CD4-positive, alpha-beta T cell (primary cell): Measurements from ENCODE around the gene DDIT3. TPM values are rescaled to one million over a fixed set of nuclear protein-coding genes. Genes with fewer than 3 reads are reported as not detected.

ENCODE experiments used
- ATAC-seq: fragments of 200-7000 bp; cut with Tn5 transposase; one replicate; pipeline ENCODE4 v1.10.0; 2022; ENCODE audit warnings: mild to moderate bottlenecking; ENCODE audit not compliant: poor library complexity
- CTCF ChIA-PET: fragments of 350-600 bp; sonication (Branson Sonifier 250); formaldehyde crosslinking; loops from one replicate; lab custom pipeline; 2021; ENCODE audit warnings: antibody characterized with exemption, inconsistent platforms; lab: Charles Lee
- POLR2A ChIA-PET: fragments of 350-600 bp; sonication (Branson Sonifier 250); formaldehyde crosslinking; loops from one replicate; lab custom pipeline; 2021; ENCODE audit warnings: antibody characterized with exemption, inconsistent platforms; lab: Charles Lee
- DNase-seq, 14 experiments: peaks; one replicate each; pipeline ENCODE4 v3.0.0-alpha.2; 2013 to 2020; ENCODE audit warnings: mixed read lengths in 2 of 14
- H3K27ac ChIP-seq, 2 donors: one replicate each; pipeline versions ENCODE4 v1.5.1 to v1.7.0; 2013; ENCODE audit warnings: low read length in 2 of 2, low read depth in 1 of 2, mild to moderate bottlenecking in 1 of 2
- H3K27me3 ChIP-seq, 2 experiments: 1 replicate in 1 of 2; 2 replicates in 1 of 2; pipeline versions ENCODE4 v1.6.1 to v1.7.0; 2013; ENCODE audit warnings: low read length in 2 of 2, control low read depth in 1 of 2, mild to moderate bottlenecking in 1 of 2, moderate library complexity in 1 of 2; ENCODE audit not compliant: insufficient read depth in 2 of 2, control insufficient read depth in 1 of 2
- H3K36me3 ChIP-seq: one replicate; pipeline ENCODE4 v1.6.1; 2013; ENCODE audit warnings: low read length, control low read depth; ENCODE audit not compliant: insufficient read depth
- H3K4me1 ChIP-seq: one replicate; pipeline ENCODE4 v1.6.1; 2013; ENCODE audit warnings: low read length, control low read depth; ENCODE audit not compliant: insufficient read depth
- H3K4me3 ChIP-seq: one replicate; pipeline ENCODE4 v1.5.1; 2013; ENCODE audit warnings: mild to moderate bottlenecking, low read length, moderate library complexity
- H3K9me3 ChIP-seq, 2 experiments: 1 replicate in 1 of 2; 2 replicates in 1 of 2; pipeline versions ENCODE4 v1.6.1 to v1.7.0; 2013; ENCODE audit warnings: low read length in 2 of 2, mild to moderate bottlenecking in 2 of 2, control low read depth in 1 of 2, moderate library complexity in 1 of 2; ENCODE audit not compliant: control insufficient read depth in 1 of 2, insufficient read depth in 1 of 2
- H3K27ac Mint-ChIP-seq: one replicate; pipeline ENCODE4 v1.8.0; 2020; ENCODE audit warnings: mixed read lengths
- H3K27me3 Mint-ChIP-seq: one replicate; pipeline ENCODE4 v1.8.0; 2021; ENCODE audit warnings: mixed read lengths
- H3K36me3 Mint-ChIP-seq: one replicate; pipeline ENCODE4 v1.8.0; 2021; ENCODE audit warnings: low read depth, mixed read lengths
- H3K4me1 Mint-ChIP-seq: one replicate; pipeline ENCODE4 v1.8.0; 2021; ENCODE audit warnings: low read depth, mixed read lengths
- H3K4me3 Mint-ChIP-seq: one replicate; pipeline ENCODE4 v1.8.0; 2020; ENCODE audit warnings: mild to moderate bottlenecking, mixed read lengths
- H3K9me3 Mint-ChIP-seq: one replicate; pipeline ENCODE4 v1.8.0; 2020; ENCODE audit warnings: mixed read lengths
- CTCF ChIP-seq: fragments of 200-600 bp; IDR thresholded peaks from one replicate; pipeline ENCODE4 v1.8.0; 2022; ENCODE audit warnings: antibody characterized with exemption, mild to moderate bottlenecking
- intact Hi-C, 2 experiments: fragments of 100-400 bp; cut with DNase I in 1 of 2; cut with micrococcal nuclease in 1 of 2; formaldehyde crosslinking; loops; one replicate each; pipeline versions ENCODE4 v1.15.1 to v1.9.0; 2023 to 2025; cut with DNase I, micrococcal nuclease
- total RNA-seq, 174 experiments: library from RNA in 2 of 174; stranded (reverse) in 2 of 174; gene quantifications; one replicate each; pipeline ENCODE4 v1.2.3 and lab custom pipeline; 2021 to 2026

The DDIT3 gene
- total RNA-seq, 2 experiments from 2014 or later = 145 TPM

GRCh38 chr12:57533108-57533507, 12.8 kb upstream of the DDIT3 start:
- H3K4me3 Mint-ChIP-seq = no peak overlapping the region
- DNase-seq (no peak), ATAC-seq (no peak)
- peaks cover 87% of the 10 kb centered on the region for H3K36me3 Mint-ChIP-seq
- no peak overlapping the region for H3K27ac ChIP-seq
- no peaks in the 10 kb centered on the region for H3K4me1 Mint-ChIP-seq
- H3K27me3 Mint-ChIP-seq = no peaks in the 10 kb centered on the region
- peaks cover 73% of the 10 kb centered on the region for H3K36me3 ChIP-seq
- no peaks in the 10 kb centered on the region for H3K4me1 ChIP-seq
- TF ChIP-seq CTCF = no peak
- H3K4me3 ChIP-seq = no peak overlapping the region
- H3K27ac Mint-ChIP-seq = no peak overlapping the region
- H3K9me3 Mint-ChIP-seq = no peaks in the 10 kb centered on the region
- no peaks in the 10 kb centered on the region for H3K9me3 ChIP-seq
- H3K27me3 ChIP-seq = no peaks in the 10 kb centered on the region
- intact Hi-C loops = no loop called here
- POLR2A ChIA-PET = no interaction called here
- CTCF ChIA-PET = no interaction called here

- no peaks in the 10 kb centered on the region for H3K27me3 Mint-ChIP-seq
- H3K36me3 Mint-ChIP-seq = peaks cover 94% of the 10 kb centered on the region
- no peak for TF ChIP-seq CTCF
- no peak overlapping the region for H3K4me3 Mint-ChIP-seq
- no peaks in the 10 kb centered on the region for H3K9me3 Mint-ChIP-seq
- H3K27ac ChIP-seq = no peak overlapping the region
- no peaks in the 10 kb centered on the region for H3K9me3 ChIP-seq
- ATAC-seq (no peak), DNase-seq (no peak)
- H3K27ac Mint-ChIP-seq = peak overlapping the region; percentile 33
- H3K4me1 ChIP-seq = peaks cover under 1% of the 10 kb centered on the region
- no peaks in the 10 kb centered on the region for H3K27me3 ChIP-seq
- no peaks in the 10 kb centered on the region for H3K4me1 Mint-ChIP-seq
- intact Hi-C loops = no loop called here
- POLR2A ChIA-PET = interaction anchor here (0.6 to 1.4 kb wide), 2 partner anchors 15 to 25 kb away, joined by 3 to 6 read pairs; partner anchors contain the start of gene DCTN2
- CTCF ChIA-PET = interaction anchor here (0.6 kb wide), 1 partner anchor 45 kb away, joined by 4 read pairs; no protein-coding TSS in a partner anchor
- H3K4me3 ChIP-seq = no peak overlapping the region
- peaks cover 84% of the 10 kb centered on the region for H3K36me3 ChIP-seq
Measured at GRCh38 chr12:57531836-57532235, 11.5 kb upstream of the DDIT3 start.

GRCh38 chr12:57530396-57531142, 10.3 kb upstream of the DDIT3 start:
- Histone ChIP-seq H3K27ac (no peak overlapping the region), H3K9me3 (no peaks in the 10 kb centered on the region), H3K36me3 (peaks cover 95% of the 10 kb centered on the region), H3K27me3 (no peaks in the 10 kb centered on the region), H3K4me3 (no peak overlapping the region), H3K4me1 (peaks cover 10% of the 10 kb centered on the region)
- Mint-ChIP-seq H3K27ac (no peak overlapping the region), H3K4me1 (no peaks in the 10 kb centered on the region), H3K4me3 (no peak overlapping the region), H3K27me3 (no peaks in the 10 kb centered on the region), H3K9me3 (no peaks in the 10 kb centered on the region), H3K36me3 (peaks cover 90% of the 10 kb centered on the region)
- ATAC-seq (no peak), DNase-seq (no peak)
- intact Hi-C loops = no loop called here
- ChIA-PET CTCF (no interaction called here), POLR2A (interaction anchor here (0.9 kb wide), 1 partner anchor 51 kb away, joined by 3 read pairs; the partner anchor contains the start of gene ARHGAP9)
- no peak for TF ChIP-seq CTCF
